A549 (cell line): Measurements from ENCODE around the gene MUC4. TPM values are rescaled to one million over a fixed set of nuclear protein-coding genes. Genes with fewer than 3 reads are reported as not detected.

Source experiments
- ATAC-seq, 2 experiments: fragments of 200-7000 bp in 1 of 2; fragments of >200 bp in 1 of 2; cut with Nextera tagmentation in 1 of 2; cut with Tn5 transposase in 1 of 2; 3 replicates each; pipeline versions ENCODE4 v1.8.0 to v1.9.1; 2018 to 2020; ENCODE audit warnings: mild to moderate bottlenecking in 1 of 2, moderate library complexity in 1 of 2
- CTCF ChIA-PET: fragments of 300-600 bp; sonication (Branson Sonifier 250); formaldehyde crosslinking; extraction: SDS; loops from one replicate; lab custom pipeline; 2021; ENCODE audit warnings: antibody characterized with exemption, inconsistent platforms; lab: Yijun Ruan, JAX
- POLR2A ChIA-PET: fragments of 350-600 bp; formaldehyde crosslinking; extraction: SDS; loops from one replicate; lab custom pipeline; 2021; ENCODE audit warnings: antibody characterized with exemption, inconsistent platforms; lab: Yijun Ruan, JAX
- DNase-seq, 2 experiments: peaks; one replicate each; pipeline versions ENCODE4 v3.0.0 to v3.0.0-alpha.2; 2011 to 2016; ENCODE audit warnings: low read depth in 1 of 2, low spot score in 1 of 2
- FAIRE-seq: peaks from 2 replicates; lab custom pipeline; 2011; peaks lifted over from hg19 to GRCh38; lab: Jason Lieb, UNC
- H3K27ac ChIP-seq, 2 experiments: fragments of >200 bp; sonication (Bioruptor Twin); formaldehyde crosslinking; 3 replicates each; pipeline ENCODE4 v1.5.1; 2016 to 2017
- H3K4me1 ChIP-seq: fragments of >200 bp; sonication (Bioruptor Twin); formaldehyde crosslinking; 3 replicates; pipeline ENCODE4 v1.6.1; 2016
- H3K4me2 ChIP-seq: fragments of >200 bp; sonication (Bioruptor Twin); formaldehyde crosslinking; 3 replicates; pipeline ENCODE4 v1.6.1; 2016
- H3K4me3 ChIP-seq: fragments of >200 bp; sonication (Bioruptor Twin); formaldehyde crosslinking; 3 replicates; pipeline ENCODE4 v1.5.1; 2016
- H3K9me3 ChIP-seq: fragments of >200 bp; sonication (Bioruptor Twin); formaldehyde crosslinking; 3 replicates; pipeline ENCODE4 v1.6.1; 2016
- BCL3 ChIP-seq: fragments of >200 bp; sonication (Bioruptor Twin); formaldehyde crosslinking; IDR thresholded peaks from 3 replicates; pipeline ENCODE4 v1.6.1; 2016
- BHLHE40 ChIP-seq: IDR thresholded peaks from 2 replicates; pipeline ENCODE4 v1.6.1; 2012; ENCODE audit warnings: low read depth, low read length, inconsistent platforms
- CBX2 ChIP-seq: fragments of 200-600 bp; sonication (generic); IDR thresholded peaks from 2 replicates; pipeline ENCODE4 v1.6.1; 2016; ENCODE audit warnings: low read depth, mild to moderate bottlenecking, borderline replicate concordance
- CBX8 ChIP-seq: fragments of 200-600 bp; sonication (generic); IDR thresholded peaks from 2 replicates; pipeline ENCODE4 v1.6.1; 2016
- CEBPB ChIP-seq, 2 experiments: fragments of >200 bp in 1 of 2; sonication (Bioruptor Twin) in 1 of 2; formaldehyde crosslinking in 1 of 2; IDR thresholded peaks; 2 replicates each; pipeline ENCODE4 v1.6.1; 2012 to 2016
- EHMT2 ChIP-seq: fragments of 200-600 bp; sonication (generic); IDR thresholded peaks from 2 replicates; pipeline ENCODE4 v1.6.1; 2016; ENCODE audit warnings: antibody characterized with exemption, low read depth, mild to moderate bottlenecking, moderate library complexity
- FOXS1 ChIP-seq: fragments of 250-450 bp; sonication (Bioruptor Pico); IDR thresholded peaks from 2 replicates; pipeline ENCODE4 v1.5.0; 2020; ENCODE audit warnings: mild to moderate bottlenecking, moderate library complexity
- GATA3 ChIP-seq: IDR thresholded peaks from 2 replicates; pipeline ENCODE4 v1.6.1; 2012; ENCODE audit warnings: borderline replicate concordance
- HMGXB4 ChIP-seq: fragments of 250-450 bp; sonication (Bioruptor Pico); IDR thresholded peaks from 2 replicates; pipeline ENCODE4 v1.5.0; 2021; ENCODE audit warnings: mild to moderate bottlenecking, moderate library complexity, borderline replicate concordance
- HOXA7 ChIP-seq: fragments of 250-450 bp; sonication (Bioruptor Pico); IDR thresholded peaks from 2 replicates; pipeline ENCODE4 v1.5.0; 2020; ENCODE audit warnings: mild to moderate bottlenecking, moderate library complexity
- HOXB5 ChIP-seq: fragments of 250-450 bp; sonication (Bioruptor Pico); IDR thresholded peaks from 2 replicates; pipeline ENCODE4 v1.5.0; 2020; ENCODE audit warnings: mild to moderate bottlenecking, moderate library complexity
- JUN ChIP-seq, 2 experiments: fragments of >200 bp; sonication (Bioruptor Twin); formaldehyde crosslinking; IDR thresholded peaks; 2 replicates in 1 of 2; 3 replicates in 1 of 2; pipeline ENCODE4 v1.6.1; 2016 to 2017
- JUNB ChIP-seq: fragments of >200 bp; sonication (Bioruptor Twin); formaldehyde crosslinking; IDR thresholded peaks from 2 replicates; pipeline ENCODE4 v1.6.1; 2016
- MAX ChIP-seq: IDR thresholded peaks from 2 replicates; pipeline ENCODE4 v1.6.1; 2012
- MAZ ChIP-seq: fragments of 150-350 bp; IDR thresholded peaks from 2 replicates; pipeline ENCODE4 v1.6.1; 2014; ENCODE audit warnings: antibody characterized with exemption, low read depth, low read length, borderline replicate concordance
- MYC ChIP-seq: IDR thresholded peaks from 2 replicates; pipeline ENCODE4 v1.6.1; 2012; ENCODE audit warnings: mild to moderate bottlenecking, inconsistent platforms, low read length, improper control_type of control experiment, borderline replicate concordance
- NFE2L2 ChIP-seq: fragments of 150-350 bp; conservative IDR thresholded peaks from 2 replicates; pipeline ENCODE4 v1.6.1; 2014; ENCODE audit warnings: low read length
- NPAS2 ChIP-seq: fragments of 250-450 bp; sonication (Bioruptor Pico); IDR thresholded peaks from 2 replicates; pipeline ENCODE4 v1.8.0; 2022; ENCODE audit warnings: mild to moderate bottlenecking, moderate library complexity, borderline replicate concordance
- PHF8 ChIP-seq: fragments of 200-600 bp; sonication (generic); IDR thresholded peaks from 2 replicates; pipeline ENCODE4 v1.6.1; 2016; ENCODE audit warnings: low read depth, mild to moderate bottlenecking, antibody characterized with exemption, moderate library complexity, borderline replicate concordance
- POLR2A ChIP-seq: IDR thresholded peaks from 2 replicates; pipeline ENCODE4 v1.6.1; 2012; ENCODE audit warnings: mild to moderate bottlenecking, low read length
- POLR2AphosphoS2 ChIP-seq: conservative IDR thresholded peaks from 2 replicates; pipeline ENCODE4 v1.6.1; 2012; ENCODE audit warnings: low read length, improper control_type of control experiment, inconsistent platforms
- RAD21 ChIP-seq, 2 experiments: fragments of >200 bp in 1 of 2; sonication (Bioruptor Twin) in 1 of 2; formaldehyde crosslinking in 1 of 2; IDR thresholded peaks in 1 of 2; conservative IDR thresholded peaks in 1 of 2; 2 replicates in 1 of 2; 3 replicates in 1 of 2; pipeline ENCODE4 v1.6.1; 2012 to 2018; ENCODE audit warnings: inconsistent platforms in 1 of 2
- RARB ChIP-seq: fragments of 250-450 bp; sonication (Bioruptor Pico); IDR thresholded peaks from 2 replicates; pipeline ENCODE4 v1.8.0; 2021; ENCODE audit warnings: mild to moderate bottlenecking, moderate library complexity
- RCOR1 ChIP-seq: fragments of 150-350 bp; IDR thresholded peaks from 2 replicates; pipeline ENCODE4 v1.6.1; 2014; ENCODE audit warnings: antibody characterized with exemption, low read length, low read depth
- RNF2 ChIP-seq: fragments of 200-600 bp; sonication (generic); IDR thresholded peaks from 2 replicates; pipeline ENCODE4 v1.6.1; 2016; ENCODE audit warnings: low read depth, mild to moderate bottlenecking, antibody characterized with exemption, moderate library complexity, borderline replicate concordance
- USF2 ChIP-seq: fragments of 450-650 bp; IDR thresholded peaks from 2 replicates; pipeline ENCODE4 v1.6.1; 2014; ENCODE audit warnings: antibody characterized with exemption
- ZC3H11A ChIP-seq: fragments of 450-650 bp; IDR thresholded peaks from 2 replicates; pipeline ENCODE4 v1.6.1; 2014; ENCODE audit warnings: antibody characterized with exemption, mild to moderate bottlenecking
- ZNF302 ChIP-seq: fragments of 250-450 bp; sonication (Bioruptor Pico); IDR thresholded peaks from 2 replicates; pipeline ENCODE4 v1.9.0; 2021; ENCODE audit warnings: inconsistent platforms, mild to moderate bottlenecking, moderate library complexity
- ZSCAN20 ChIP-seq: fragments of 250-450 bp; sonication (Bioruptor Pico); IDR thresholded peaks from 2 replicates; pipeline ENCODE4 v1.8.0; 2022; ENCODE audit warnings: mild to moderate bottlenecking, moderate library complexity
- WGBS: methylation state at CpG from one replicate; pipeline ENCODE4 v1.1.6; 2017; ENCODE audit errors: missing lambda C conversion rate; 5-methylcytosine and 5-hydroxymethylcytosine counted together
- polyA plus RNA-seq, 4 experiments: library from polyadenylated mRNA; depleted of rRNA in 3 of 4; stranded (reverse); fragments of >200 nt; fragmentation: RNase III in 1 of 4; extraction: RNeasy Plus Mini Kit Qiagen cat#74134 plus additional on column Dnase treatment in 1 of 4; gene quantifications; 2 replicates in 3 of 4; 3 replicates in 1 of 4; pipeline ENCODE4 v1.2.3, GENCODE V29; 2011 to 2017

Gene MUC4
- polyA plus RNA-seq, 2 of the 4 experiments (the other 2 are of a cell fraction), result 0.04 TPM; not detected in 1

- Histone ChIP-seq H3K4me2 (no peak overlapping the region), H3K9me3 (no peaks in the 10 kb centered on the region), H3K27ac (no peak overlapping the region), H3K4me1 (peaks cover 18% of the 10 kb centered on the region), H3K4me3 (no peak overlapping the region)
- ATAC-seq (no peak), DNase-seq (no peak), FAIRE-seq (no peak)
- 85% methylated on average over 6 of the region's 6 CpGs for WGBS
- CTCF ChIA-PET, result no interaction called here
- TF ChIP-seq NFE2L2, result no peak
- TF ChIP-seq MAZ, result no peak
- TF ChIP-seq NPAS2 (CRISPR knock-in tag), result no peak
- TF ChIP-seq RCOR1, result no peak
- no peak for TF ChIP-seq JUN (IDR thresholded peaks at IDR 0.05)
- no peak for TF ChIP-seq RAD21 (conservative IDR thresholded peaks at IDR 0.05 in 1 of 2, IDR thresholded peaks at IDR 0.05 in 1 of 2)
- TF ChIP-seq POLR2A, result no peak
- no peak for TF ChIP-seq CBX2
- no peak for TF ChIP-seq RNF2
- TF ChIP-seq HOXA7 (CRISPR knock-in tag), result no peak
- no peak for TF ChIP-seq POLR2AphosphoS2
- no peak for TF ChIP-seq HMGXB4 (CRISPR knock-in tag)
- no peak for TF ChIP-seq PHF8
- no peak for TF ChIP-seq RARB (CRISPR knock-in tag)
- no peak for TF ChIP-seq ZSCAN20
- TF ChIP-seq ZC3H11A, result no peak
- POLR2A ChIA-PET, result no interaction called here
Measured at GRCh38 chr3:195845483-195845882, 33.8 kb upstream of the MUC4 start.

- DNase-seq (no peak), ATAC-seq (no peak), FAIRE-seq (no peak)
- Histone ChIP-seq H3K27ac (peak overlapping the region in 1 of 2 experiments; percentile 43; a peak in 1 of 6 replicates), H3K4me2 (no peak overlapping the region), H3K4me3 (no peak overlapping the region), H3K4me1 (peaks cover 18% of the 10 kb centered on the region), H3K9me3 (no peaks in the 10 kb centered on the region)
- whole genome bisulfite sequencing, result 87% methylated on average over 7 of the region's 7 CpGs
- ChIA-PET CTCF (interaction anchor here (1.2 to 1.7 kb wide), 2 partner anchors 15 to 71 kb away, joined by 3 to 5 read pairs; no protein-coding TSS in a partner anchor), POLR2A (no interaction called here)
- TF ChIP-seq FOXS1 (CRISPR knock-in tag) (no peak), CBX8 (no peak), BCL3 (no peak), ZSCAN20 (no peak), NPAS2 (CRISPR knock-in tag) (no peak), MAX (no peak), GATA3 (no peak), JUN (IDR thresholded peaks at IDR 0.05) (no peak), MYC (no peak), ZNF302 (no peak), ZC3H11A (no peak), CEBPB (IDR thresholded peaks at IDR 0.05) (no peak), NFE2L2 (no peak), BHLHE40 (no peak), HOXB5 (CRISPR knock-in tag) (no peak), EHMT2 (no peak), USF2 (no peak), RNF2 (no peak), JUNB (no peak), POLR2AphosphoS2 (no peak)
Measured at GRCh38 chr3:195844671-195845218, 33.0 kb upstream of the MUC4 start.
